ENCODE results near the gene GNB2. TPM values are rescaled to one million over a fixed set of nuclear protein-coding genes. Genes with fewer than 3 reads are reported as not detected.

The GNB2 gene
- total RNA-seq, 6 experiments from 2014 or later, result 301 to 369 (median 322) TPM

GRCh38 chr7:100629117-100629716 is 44.3 kb upstream of the GNB2 start:
- Mint-ChIP-seq H3K4me1 (ENCODE audit: low read depth) (peaks cover 10% of the 10 kb centered on the region), H3K36me3 (ENCODE audit: low read depth) (no peaks in the 10 kb centered on the region), H3K9me3 (no peaks in the 10 kb centered on the region), H3K27ac (no peak overlapping the region), H3K4me3 (no peak overlapping the region), H3K27me3 (ENCODE audit: insufficient read depth) (peaks cover 25% of the 10 kb centered on the region)
- no peak for DNase-seq
- peak; percentile 53; the same call in 1 of the 2 replicates for TF ChIP-seq CTCF (IDR thresholded peaks at IDR 0.05)

DNA sequence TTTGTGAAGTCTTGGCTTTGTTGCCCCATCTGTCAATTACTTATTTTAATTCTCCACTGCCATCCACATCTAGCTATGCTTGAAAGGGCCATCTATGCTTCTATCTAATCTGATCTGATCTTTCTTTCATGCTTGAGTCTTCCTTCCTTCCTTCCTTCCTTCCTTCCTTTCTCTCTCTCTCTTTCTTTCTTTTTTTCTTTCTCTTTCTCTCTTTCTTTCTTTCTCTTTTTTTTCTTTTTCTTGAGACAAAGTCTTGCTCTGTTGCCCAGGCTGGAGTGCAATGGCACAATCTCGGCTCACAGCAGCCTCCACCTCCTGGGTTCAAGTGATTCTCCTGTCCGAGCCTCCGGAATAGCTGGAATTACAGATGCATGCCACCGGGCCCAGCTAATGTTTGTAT is 43.5 kb upstream of the GNB2 start:
- peaks cover 25% of the 10 kb centered on the region for H3K27me3 Mint-ChIP-seq (ENCODE audit: insufficient read depth)
- no peak overlapping the region for H3K27ac Mint-ChIP-seq
- H3K4me3 Mint-ChIP-seq, result no peak overlapping the region
- H3K36me3 Mint-ChIP-seq (ENCODE audit: low read depth), result no peaks in the 10 kb centered on the region
- DNase-seq, result no peak
- H3K4me1 Mint-ChIP-seq (ENCODE audit: low read depth), result peaks cover 11% of the 10 kb centered on the region
- no peaks in the 10 kb centered on the region for H3K9me3 Mint-ChIP-seq
- no peak for TF ChIP-seq CTCF (IDR thresholded peaks at IDR 0.05)

GRCh38 chr7:100632951-100633717 is 40.4 kb upstream of the GNB2 start:
- Mint-ChIP-seq H3K4me3 (peak overlapping the region; percentile 78), H3K36me3 (ENCODE audit: low read depth) (no peaks in the 10 kb centered on the region), H3K27me3 (ENCODE audit: insufficient read depth) (peaks cover 28% of the 10 kb centered on the region), H3K9me3 (no peaks in the 10 kb centered on the region), H3K27ac (no peak overlapping the region), H3K4me1 (ENCODE audit: low read depth) (peaks cover 11% of the 10 kb centered on the region; the same call in 1 of the 2 replicates)
- peak; percentile 54; the same call in 1 of the 2 replicates for TF ChIP-seq CTCF (IDR thresholded peaks at IDR 0.05)
- DNase-seq, result peak; percentile 16

DNA sequence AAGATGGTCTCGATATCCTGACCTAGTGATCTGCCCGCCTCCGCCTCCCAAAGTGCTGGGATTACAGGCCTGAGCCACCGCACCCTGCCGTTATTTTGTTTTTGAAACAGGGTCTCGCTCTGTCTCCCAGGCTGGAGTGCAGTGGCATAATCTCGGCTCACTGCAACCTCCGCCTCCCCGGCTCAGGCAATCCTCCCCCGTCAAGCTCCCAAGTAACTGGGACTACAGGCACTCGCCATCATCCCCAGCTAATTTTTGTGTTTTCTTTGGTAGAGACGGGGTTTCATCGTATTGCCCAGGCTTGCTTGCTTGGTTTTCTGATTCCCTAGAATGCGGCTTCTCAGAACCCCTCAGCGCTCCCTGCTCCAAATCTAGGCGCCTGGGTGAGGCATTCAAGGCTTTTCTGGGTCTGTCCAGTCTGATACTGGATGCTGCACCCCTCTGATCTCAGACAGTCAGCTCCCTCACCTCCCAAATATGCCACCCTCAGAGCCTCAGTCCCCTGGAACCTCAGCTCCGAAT is 33.5 kb upstream of the GNB2 start:
- Mint-ChIP-seq H3K9me3 (no peaks in the 10 kb centered on the region), H3K27ac (no peak overlapping the region), H3K4me1 (ENCODE audit: low read depth) (no peaks in the 10 kb centered on the region), H3K27me3 (ENCODE audit: insufficient read depth) (peaks cover 30% of the 10 kb centered on the region), H3K36me3 (ENCODE audit: low read depth) (no peaks in the 10 kb centered on the region), H3K4me3 (no peak overlapping the region)
- no peak for DNase-seq
- no peak for TF ChIP-seq CTCF (IDR thresholded peaks at IDR 0.05)

DNA sequence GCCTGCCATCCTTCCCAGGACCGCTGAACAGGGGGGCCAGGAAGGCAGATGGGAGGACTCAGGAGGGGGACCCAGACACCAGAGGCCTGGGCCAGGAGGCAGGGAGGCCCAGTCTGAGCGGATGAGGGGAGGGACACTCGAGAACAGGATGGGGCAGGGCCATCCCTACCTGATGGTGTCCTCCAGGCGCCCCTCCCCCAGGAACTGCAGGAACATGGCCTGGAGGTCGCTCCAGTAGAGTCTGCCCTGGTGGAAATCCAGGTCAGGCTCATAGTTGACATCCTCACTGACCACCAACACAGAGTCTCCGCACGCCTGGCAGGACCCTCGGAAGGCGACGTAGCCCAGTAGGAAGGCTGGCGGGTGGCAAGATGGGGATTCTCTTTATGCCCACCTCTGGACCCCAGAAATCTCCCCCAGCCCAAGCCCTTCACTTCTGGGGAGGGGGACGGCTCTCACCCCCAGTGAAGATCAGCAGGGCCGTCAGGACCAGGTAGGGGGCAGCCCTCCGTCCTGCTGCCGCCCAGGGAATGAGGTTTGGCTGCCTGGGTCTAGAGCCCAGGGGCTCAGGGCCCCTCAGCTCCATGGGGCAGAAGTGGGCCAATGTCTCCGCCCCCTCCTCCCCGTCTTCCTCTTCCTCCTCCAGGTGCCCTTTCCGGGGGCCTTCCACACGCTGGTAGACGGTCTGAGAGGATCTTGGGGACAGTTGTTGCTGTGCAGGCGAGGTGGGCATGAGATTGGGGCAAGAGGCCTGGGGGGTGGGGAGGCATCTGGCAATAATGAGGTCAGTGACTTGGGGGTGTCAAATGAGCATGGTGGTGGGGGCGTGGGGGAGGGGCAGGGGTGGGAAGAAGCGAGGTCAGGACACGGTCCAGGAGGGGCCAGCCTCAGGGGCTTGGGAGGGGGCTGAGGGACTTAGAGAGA is 32.8 kb upstream of the GNB2 start:
- no peaks in the 10 kb centered on the region for H3K9me3 Mint-ChIP-seq
- H3K27me3 Mint-ChIP-seq (ENCODE audit: insufficient read depth), result peaks cover 31% of the 10 kb centered on the region
- no peaks in the 10 kb centered on the region for H3K4me1 Mint-ChIP-seq (ENCODE audit: low read depth)
- DNase-seq, result no peak
- TF ChIP-seq CTCF (IDR thresholded peaks at IDR 0.05), result no peak
- H3K36me3 Mint-ChIP-seq (ENCODE audit: low read depth), result no peaks in the 10 kb centered on the region
- H3K27ac Mint-ChIP-seq, result no peak overlapping the region
- H3K4me3 Mint-ChIP-seq, result no peak overlapping the region

Measured in HFFc6 (cell line).